KBM-7 (cell line): ENCODE results near the gene CSNK2A1.
"Not testable (repeated sequence)": the region's sequence is repeated elsewhere in the genome, so short reads cannot be mapped to it uniquely, and the experiment has no call there.

Source experiments
- DNase-seq: peaks from one replicate; pipeline ENCODE4 v3.0.0-alpha.2; 2015
- in situ Hi-C: fragments of 300-500 bp; cut with MboI; formaldehyde crosslinking; loops from 2 replicates; pipeline ENCODE4 v1.14.3; 2020; ENCODE audit warnings: low sequenced_read_pairs, low pct_unique_long_range_greater_than_20kb, mixed read lengths

The CSNK2A1 gene

DNA sequence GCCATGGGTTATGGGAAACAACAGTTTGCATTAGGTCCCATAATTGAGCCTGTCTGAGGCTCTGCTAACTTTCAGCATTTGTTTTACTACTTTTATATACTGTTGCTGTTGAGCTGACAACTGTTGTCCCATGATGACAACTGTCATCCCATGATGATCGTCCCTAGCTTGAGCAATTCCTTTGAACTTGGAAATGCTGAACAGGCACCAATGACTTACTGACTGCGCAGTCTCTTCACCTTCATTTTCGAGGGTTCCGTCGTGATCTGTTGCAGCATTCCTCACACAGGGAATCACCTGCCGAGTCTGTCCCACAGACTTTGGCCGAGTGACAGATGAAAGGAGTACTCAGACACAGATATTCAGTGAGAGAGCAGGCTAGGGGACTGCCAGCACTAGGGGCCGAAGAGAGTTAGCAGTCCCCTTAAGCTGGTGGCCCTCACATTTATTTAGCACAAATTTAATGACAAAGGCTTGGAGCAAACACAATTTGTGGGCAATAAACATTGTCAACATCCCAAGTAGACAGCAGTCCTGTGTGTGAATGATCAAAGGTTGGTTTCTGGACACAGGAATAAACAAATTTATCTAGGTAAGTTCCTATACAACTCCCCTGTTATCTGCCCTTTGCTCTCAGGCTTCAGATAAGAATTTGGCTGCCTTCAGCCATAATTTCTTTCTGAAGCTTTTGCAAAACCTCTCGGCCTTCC, 71.3 kb downstream of the CSNK2A1 start:
- DNase-seq: no peak
- in situ Hi-C loops: no loop called here

DNA sequence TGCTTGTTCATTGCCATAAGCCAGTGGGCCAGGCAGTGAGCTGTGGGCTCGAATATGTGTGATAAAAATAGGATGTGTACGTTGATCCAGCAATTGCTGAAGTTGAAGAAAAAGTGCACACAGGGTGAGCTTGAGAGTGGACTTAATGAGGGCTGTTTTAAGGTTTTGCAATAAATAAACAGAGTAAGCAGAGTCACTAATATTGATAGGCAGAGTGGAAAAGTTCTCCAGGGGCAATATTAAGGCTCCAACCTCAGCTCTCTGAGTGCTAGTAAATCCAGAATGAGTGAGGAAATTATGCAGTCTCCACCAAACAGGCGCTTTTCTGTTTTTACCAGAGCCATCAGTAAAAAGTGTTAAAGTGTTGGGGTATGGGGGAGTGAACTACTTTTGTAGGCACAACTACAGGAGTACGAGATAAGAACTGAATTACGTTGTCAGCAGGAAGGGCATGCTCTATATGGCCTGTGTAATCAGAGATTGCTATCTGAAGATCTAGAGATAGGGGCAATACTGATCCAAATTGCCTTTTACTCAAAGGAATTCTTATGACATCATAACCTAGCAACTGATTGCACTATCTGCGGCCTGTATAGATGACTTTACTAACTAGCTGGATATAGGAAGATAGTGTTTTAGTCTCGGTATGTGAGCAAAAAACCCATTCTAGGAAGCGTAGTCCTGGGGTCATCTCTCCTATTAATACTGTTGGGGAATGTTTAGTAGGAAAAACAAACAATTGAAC, 73.7 kb downstream of the CSNK2A1 start:
- no peak for DNase-seq
- in situ Hi-C loops: no loop called here

DNA sequence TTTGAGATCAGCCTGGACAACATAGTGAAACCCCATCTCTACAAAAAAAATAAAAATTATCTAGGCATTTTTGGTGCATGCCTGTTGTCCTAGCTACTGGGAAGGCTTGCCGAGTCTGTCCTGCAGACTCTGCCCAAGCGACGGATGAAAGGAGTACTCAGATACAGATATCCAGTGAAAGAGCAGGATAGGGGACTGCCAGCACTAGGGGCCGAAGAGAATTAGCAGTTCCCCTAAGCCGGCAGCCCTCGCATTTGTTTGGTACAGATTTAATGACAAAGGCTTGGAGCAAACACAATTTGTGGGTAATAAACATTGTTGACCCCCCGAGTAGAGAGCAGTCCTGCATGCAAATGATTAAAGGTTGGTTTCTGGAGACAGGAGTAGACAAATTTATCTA, 75.8 kb downstream of the CSNK2A1 start:
- in situ Hi-C loops: no loop called here
- no peak for DNase-seq

DNA sequence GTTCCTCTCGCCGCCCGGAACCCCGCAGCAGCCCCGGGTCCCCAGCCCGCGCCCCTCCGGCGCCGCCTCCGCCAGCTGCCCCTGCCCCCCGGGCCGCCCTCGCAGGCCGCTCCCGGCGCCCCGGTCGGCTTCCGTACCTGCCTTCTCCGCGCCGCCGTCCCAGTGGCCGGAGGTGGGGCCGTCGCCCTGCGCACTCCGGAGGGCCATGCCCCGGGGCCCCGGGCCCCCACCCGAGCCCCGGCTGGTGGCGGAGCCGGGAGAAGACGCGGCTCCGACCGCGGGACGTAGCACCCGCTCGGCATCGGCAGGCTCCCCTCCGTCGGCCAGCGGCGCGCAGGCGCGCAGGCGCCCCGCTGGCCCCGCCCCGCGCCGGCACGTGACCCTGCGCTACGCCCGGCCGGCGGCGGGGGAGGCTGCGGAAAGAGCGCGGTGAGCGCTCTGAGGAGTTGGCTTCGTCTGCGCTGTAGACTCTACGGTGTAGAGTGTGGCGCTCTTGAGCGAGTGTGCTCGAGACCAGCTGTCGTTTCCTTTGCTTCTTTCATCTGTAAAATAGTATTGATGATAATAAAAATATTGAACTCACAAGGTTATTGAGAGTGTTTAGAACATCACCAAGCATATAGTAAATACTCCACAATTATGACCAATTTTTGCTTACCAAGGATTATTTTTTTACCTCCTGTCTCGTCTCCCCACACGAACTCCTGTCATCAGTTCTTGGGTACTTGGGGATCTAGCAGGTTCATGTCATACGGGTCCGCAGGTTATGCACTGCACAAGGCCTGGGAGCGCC, 81.2 kb downstream of the CSNK2A1 start, which contains the start of gene TBC1D20:
Gene TBC1D20 (minus strand): TSS at position 335 of the 793 bp plus-strand sequence. CDS start 128 bp downstream, at position 207.
- DNase-seq: peak; percentile 77
- in situ Hi-C loops: no loop called here

DNA sequence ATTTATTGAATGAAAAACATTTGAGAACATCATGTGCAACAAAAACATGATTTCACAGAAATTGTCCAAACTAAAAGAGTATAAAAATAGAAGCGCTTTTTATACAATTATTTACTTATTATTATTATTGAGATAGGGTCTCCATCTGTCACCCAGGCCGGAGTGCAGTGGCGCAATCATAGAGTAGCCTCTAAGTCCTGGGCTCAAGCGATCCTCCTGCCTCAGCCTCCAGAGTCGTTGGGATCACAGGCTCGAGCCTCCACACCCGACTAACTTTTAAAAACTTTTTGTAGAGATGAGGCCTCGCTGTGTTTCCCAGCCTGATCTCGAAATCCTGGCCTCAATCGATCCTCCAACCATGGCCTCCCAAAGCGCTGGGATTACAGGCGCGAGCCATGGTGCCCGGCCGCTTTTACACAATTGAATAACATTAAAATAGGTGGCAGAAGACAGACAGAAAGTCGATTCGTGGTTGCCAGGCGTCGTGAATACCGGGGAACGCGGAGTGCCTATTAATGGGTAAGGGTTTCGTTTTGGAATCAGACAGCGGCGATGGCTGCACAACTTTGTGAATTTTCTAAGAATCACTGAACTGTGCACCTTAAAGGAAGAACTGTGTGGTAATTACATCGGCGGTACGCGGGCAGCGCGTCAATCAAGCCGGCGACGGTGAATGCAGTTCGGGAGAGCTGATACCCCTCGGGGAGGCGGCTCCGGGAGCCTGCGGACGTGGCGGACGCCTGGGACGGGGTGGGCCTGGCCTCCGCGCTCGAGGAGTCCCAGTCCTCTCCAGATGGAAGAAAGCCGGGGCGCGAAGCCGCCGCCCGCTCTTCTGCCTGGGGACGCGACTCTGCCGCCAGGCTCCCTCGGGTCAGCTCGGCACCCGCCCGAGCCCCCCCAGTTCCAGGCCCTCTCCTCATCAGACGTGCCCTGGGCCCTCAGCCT, 82.1 kb downstream of the CSNK2A1 start:
- peak; percentile 59 for DNase-seq
- in situ Hi-C loops: no loop called here

DNA sequence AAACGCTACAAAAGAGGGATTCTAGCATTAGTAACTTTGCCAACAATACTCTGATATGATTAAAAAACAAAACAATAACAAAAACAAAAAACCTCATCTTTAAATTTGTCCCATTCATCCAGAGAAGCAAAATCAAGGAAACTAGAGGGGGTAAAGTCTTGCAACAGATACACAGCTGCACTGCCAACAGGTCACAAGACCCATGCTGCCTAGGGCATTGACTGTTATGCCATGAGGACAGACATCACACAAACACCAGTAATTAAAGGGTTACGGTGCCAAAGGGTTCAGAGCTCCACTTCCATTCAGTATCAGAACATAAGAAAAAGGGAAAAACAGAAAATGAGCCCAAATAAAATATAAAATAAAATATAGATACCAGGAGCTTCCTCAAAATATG, 82.9 kb downstream of the CSNK2A1 start:
- in situ Hi-C loops: no loop called here
- DNase-seq: no peak

DNA sequence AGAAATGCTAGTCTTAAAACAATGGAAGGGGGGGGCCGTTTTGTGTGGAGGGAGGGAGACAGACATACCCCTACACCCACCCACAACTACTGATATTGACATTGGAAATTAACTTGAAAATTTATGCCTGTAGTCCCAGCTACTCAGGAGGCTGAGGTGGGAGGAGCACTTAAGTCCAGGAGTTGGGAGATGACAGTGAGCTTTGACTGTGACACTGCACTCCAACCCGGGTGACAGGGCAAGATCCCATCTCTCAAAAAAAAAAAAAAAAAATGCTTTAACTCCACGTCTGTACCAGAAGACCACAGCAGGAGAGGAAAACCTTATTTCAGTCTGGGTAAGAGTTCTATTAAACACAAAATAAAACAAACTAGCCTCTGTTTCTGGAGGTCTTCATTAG, 83.4 kb downstream of the CSNK2A1 start:
- DNase-seq: no peak
- in situ Hi-C loops: no loop called here

DNA sequence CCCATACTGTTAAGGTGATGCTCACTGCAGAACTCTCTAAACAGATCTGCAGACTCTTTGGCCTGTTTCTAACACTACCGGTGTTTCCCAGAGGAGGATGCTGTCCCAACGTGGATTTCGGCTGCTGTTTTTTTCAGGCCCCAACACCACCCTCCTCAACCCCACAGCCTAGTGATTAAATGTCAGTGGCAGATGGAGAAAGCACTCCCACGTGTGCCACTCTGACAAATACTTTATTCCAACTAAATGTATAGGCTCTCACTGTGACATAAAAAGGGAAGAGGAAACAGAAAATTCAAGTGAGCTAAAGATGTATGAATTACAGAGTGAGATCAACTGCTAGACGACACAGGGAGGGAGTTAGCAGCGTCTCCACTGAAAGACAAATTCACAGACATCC, 84.8 kb downstream of the CSNK2A1 start:
- in situ Hi-C loops: no loop called here
- peak; percentile 66 for DNase-seq

DNA sequence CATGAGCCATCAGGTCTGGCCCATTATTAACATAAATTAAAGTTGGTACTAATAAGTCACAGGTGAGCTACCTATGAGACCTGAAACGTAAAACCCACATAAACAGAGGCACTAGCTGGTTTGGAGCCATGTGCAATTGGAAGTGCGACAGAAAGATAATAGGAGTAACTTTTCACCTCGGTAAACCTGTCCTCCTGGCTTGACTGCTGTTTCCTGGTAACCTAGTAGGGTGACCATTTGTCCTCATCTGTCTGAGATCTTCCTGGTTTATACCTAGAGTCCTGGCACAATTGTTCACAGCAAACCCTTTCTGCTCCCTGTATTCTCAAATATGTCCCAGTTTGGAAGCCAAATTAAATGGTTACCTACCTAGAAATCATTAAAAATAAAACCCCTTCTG, 88.6 kb downstream of the CSNK2A1 start:
- DNase-seq: no peak
- in situ Hi-C loops: no loop called here

DNA sequence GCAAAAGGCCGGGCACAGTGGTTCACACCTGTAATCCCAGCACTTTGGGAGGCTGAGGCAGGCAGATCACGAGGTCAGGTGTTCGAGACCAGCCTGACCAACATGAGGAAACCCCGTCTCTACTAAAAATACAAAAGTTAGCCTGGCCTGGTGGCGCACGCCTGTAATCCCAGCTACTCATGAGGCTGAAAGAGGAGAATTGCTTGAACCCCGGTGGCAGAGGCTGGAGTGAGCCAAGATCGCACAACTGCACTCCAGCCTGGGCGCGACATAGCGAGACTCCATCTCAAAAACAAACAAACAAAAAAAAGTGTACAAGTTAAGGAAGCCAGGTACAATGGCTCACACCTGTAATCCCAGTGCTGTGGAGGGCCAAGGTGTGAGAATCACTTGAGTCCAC, 91.6 kb downstream of the CSNK2A1 start:
- in situ Hi-C loops, DNase-seq: not testable (repeated sequence)

DNA sequence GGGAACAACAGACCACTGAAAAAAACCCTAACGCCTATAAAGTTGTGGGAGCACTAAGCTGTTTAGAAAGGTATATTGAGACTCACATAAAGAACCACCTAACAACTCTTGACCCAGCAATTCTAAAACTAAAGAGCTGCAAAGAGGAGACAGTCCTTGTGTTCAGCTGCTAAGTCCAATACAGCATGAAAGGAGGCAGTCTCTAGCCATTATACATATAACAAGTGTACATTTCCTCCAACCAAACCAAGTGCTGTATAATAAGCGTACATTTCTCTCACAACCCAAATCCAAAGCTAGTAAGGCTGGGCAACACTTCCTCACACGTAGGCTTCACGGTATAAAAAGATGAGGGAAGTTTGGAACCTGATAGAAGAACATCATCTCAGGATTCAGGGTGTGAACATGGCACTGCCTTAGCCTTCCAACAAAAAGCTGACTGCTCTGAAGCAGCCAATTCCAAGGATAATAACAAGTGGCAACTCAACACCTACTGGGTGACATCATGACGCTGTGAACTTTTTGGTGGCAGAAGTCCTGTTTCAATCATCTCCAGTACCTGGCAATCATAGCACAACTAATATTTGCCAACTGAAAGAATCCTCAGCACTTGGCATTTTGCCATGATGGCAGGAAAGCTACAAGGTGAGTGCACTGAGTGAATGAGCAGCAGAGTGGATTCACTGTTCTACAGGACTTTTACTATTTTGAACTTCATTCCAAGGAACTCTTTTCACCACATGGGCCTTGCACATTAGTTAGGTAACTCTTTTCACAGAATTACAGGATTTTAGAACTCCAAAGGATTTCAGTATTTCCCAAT, 97.9 kb downstream of the CSNK2A1 start:
- in situ Hi-C loops: no loop called here
- DNase-seq: no peak

DNA sequence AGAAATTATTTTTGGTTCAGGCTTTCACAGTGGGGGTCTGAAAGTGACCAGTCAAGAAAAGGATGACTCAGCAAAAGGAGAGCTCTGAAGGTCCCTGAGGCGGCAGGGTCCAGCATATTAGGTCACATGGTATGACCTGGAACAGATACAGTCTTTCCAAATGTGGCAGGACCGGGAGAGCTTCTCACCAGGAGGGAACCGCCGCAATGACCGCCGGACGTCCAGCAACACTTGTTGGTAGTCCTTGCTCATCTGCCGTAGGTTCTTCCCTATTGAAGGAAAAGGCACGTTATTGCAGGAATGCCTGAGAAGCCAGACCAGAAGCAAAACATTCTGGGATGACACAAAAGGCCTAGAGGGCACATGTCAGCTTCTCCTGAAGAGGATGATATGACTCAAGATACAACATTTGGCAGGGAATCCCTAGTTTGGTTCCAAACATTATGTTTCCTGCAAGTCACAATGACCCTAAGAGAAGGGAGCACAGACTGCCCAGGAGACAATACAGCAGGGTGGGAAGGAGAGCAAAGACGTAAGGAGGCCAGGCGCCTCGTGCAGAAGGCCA, 98.6 kb downstream of the CSNK2A1 start:
- in situ Hi-C loops: no loop called here
- no peak for DNase-seq

DNA sequence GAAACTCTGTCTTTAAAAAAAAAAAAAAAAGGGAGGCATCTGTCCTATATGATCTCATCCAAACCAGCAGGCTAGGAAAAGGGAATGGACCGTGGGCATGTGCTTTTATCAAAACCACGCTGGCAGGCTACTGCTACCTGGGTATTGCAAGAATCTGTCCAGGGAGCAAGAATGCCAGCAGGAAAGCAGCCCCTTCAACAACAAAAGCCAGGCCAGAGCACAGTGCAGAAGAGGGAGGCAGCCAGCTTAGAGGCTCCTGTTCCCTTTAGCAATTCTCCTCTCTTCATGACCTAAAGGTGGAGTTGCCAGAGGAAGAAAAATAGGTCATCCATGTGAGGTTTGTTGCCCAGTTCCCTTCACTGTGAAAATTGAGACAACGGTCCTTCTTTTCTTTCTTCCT, 99.5 kb downstream of the CSNK2A1 start:
- in situ Hi-C loops: no loop called here
- no peak for DNase-seq

DNA sequence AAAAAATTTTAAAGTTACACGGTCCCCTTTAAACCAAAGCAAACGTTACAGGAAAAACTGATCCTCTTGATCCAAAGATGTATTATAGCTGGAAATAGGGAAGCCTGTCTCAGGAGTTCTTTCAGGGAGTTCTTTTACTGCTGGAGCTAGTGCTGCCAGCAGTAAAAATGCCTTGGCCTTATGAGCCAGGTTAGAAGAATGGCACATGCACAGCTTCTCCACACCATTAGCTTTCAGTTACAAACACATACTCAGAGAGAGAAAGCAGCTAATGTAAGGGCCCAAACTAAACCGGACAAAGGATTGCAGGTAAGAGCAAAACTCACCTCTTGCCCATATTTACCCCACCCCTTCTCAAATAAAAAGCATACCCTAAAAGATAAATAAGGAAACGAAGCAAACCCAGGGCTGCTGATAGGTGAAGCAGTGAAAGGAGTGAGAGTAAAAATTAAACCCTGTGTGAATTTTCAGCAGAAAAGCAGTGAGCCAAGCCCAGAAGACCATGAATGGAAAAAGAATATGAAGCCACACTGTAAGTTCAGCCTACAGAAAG, 100.3 kb downstream of the CSNK2A1 start:
- in situ Hi-C loops: no loop called here
- no peak for DNase-seq

DNA sequence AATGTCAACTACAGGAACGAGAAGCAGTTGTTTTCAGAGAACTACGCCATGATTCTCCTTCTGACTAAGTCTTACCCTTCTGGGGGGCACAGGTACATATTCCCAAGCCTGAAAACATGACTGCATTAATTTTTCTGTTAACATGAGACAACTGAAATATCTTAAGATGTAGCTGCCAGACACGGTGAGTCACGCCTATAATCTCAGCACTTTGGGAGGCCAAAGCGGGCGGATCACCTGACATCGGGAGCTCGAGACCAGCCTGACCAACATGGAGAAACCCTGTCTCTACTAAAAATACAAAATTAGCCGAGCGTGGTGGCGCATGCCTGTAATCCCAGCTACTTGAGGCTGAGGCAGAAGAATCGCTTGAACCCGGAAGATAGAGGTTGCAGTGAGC, 103.0 kb downstream of the CSNK2A1 start:
- in situ Hi-C loops: no loop called here
- DNase-seq: no peak

DNA sequence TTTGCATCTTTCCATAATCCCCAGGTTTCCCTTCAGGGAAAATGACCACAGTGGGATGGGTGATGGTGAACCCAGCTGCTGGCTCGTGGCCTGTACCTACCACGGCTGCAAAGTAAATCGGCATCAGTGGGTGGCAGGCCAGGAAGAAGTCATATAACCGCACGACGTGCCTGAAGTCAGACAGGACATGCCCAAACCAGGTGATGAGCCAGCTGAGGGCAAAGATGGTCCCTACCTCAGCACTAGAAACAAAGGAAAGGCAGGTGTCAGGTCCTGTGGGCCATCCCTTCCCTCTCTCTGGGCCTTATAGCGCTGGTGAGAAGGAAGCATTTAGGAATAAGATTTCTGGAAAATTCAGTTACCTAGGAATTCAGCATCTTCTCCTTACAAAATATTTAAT, 103.4 kb downstream of the CSNK2A1 start:
- in situ Hi-C loops: no loop called here
- DNase-seq: no peak

DNA sequence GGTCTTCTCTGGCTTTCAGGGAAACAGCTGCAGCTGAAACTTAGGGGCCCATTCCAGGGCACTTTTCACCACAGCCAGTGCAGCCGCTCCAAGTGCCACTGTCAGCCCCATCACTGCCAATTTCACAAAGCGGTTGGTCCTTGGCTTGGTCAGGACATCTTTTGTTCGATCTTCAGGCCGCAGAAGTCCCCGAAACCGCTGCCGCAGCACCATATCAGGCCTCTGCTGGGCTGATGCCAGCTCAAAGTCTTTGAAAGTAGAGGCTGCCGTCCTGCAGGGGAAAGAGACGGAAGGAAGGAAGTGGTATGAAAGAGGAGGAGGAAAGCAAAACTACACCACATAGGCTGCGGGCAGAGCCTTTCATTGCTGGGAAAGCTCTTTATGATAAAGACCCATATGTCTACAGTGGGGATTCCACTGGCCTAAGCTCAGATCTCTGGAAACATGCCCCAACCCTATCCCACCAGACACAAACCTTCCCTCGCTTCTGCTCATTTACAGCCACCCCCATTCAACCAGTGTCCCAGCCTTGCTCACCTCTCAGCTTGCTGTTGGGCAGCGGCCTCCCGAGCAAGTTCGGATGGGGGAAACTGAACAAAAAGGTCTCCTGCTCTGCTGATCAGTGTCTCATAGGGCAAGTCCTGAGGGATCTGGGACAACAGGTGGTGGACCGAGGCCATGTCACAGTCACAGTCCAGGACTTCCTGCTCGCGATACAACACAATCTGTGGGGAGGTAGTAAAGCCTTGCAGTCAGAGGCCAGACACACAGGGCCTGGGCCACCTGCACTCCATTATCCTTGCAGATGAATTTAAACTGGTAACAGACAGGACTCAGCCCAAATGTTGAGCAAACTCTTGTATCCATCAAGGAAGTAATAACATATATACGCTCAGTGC, 104.8 kb downstream of the CSNK2A1 start:
- in situ Hi-C loops: no loop called here
- peak; percentile 87 for DNase-seq
